Epithelial cell of esophagus (primary cell): ENCODE data around the gene GCNT4.

Experiments
- DNase-seq: peaks from one replicate; pipeline ENCODE4 v3.0.0; 2010; ENCODE audit warnings: low read depth
- H3K4me3 ChIP-seq: 2 replicates; pipeline ENCODE4 v1.5.1; 2011; ENCODE audit warnings: mild to moderate bottlenecking, low read length, control low read depth
- TF ChIP-seq, protein P1 (sequence below): IDR thresholded peaks from 2 replicates; pipeline ENCODE4 v1.5.1; 2011; ENCODE audit warnings: low read depth, mild to moderate bottlenecking, low read length, control low read depth, inconsistent platforms; ENCODE audit not compliant: insufficient read depth; ENCODE audit errors: missing control alignments

Gene GCNT4

DNA sequence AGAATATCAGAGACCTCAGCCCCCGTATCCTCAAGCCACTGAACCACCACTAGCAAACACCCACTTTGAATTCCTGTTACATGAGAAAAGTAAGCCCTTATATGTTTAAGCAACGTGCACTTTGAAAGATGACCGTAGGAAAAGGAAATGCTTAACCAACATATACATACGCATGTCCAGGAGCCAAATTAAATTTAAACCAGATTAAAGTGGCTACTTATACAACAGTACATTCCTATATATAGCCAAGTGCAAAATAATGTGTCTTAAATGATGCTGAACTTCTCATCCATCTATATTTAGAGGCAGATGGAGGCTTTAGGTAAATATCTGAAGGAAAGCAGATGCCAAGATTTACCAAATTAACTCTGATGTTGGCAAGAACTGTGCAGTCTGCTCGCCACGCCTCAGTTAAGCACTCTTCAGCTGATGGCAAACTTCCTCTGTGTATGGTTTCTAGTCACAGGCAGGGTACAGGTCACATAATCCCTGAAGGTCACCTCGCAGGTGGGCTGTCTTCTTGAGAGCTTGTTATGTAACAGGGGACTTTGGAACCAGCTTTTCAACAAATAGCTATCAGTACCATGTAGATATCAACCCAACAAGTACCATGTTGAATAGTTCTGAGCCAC lies 8.6 kb downstream of the GCNT4 start:
- DNase-seq: no peak
- TF ChIP-seq, protein P1, sequence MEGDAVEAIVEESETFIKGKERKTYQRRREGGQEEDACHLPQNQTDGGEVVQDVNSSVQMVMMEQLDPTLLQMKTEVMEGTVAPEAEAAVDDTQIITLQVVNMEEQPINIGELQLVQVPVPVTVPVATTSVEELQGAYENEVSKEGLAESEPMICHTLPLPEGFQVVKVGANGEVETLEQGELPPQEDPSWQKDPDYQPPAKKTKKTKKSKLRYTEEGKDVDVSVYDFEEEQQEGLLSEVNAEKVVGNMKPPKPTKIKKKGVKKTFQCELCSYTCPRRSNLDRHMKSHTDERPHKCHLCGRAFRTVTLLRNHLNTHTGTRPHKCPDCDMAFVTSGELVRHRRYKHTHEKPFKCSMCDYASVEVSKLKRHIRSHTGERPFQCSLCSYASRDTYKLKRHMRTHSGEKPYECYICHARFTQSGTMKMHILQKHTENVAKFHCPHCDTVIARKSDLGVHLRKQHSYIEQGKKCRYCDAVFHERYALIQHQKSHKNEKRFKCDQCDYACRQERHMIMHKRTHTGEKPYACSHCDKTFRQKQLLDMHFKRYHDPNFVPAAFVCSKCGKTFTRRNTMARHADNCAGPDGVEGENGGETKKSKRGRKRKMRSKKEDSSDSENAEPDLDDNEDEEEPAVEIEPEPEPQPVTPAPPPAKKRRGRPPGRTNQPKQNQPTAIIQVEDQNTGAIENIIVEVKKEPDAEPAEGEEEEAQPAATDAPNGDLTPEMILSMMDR: no peak
- H3K4me3 ChIP-seq: no peak overlapping the region

DNA sequence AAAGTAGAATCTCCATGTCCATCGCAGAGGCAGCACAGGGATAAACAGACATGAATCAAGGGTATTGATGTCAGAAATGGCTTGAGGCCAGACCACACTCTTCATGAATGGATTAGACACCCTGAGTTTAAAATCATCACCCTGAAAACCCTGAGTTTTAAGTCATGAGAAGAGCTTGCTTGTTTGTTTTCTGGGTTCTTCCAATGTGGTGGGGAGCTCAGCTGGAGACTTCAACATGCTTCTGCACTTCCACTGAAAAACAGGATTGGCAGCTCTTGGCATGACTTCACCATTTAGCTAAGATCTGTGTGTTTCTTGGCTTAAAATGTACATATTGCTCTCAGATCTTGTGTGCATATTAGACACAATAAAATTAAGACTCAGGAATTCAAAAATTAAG lies 9.8 kb downstream of the GCNT4 start:
- TF ChIP-seq, protein P1: no peak
- H3K4me3 ChIP-seq: no peak overlapping the region
- peak; percentile 85 for DNase-seq

DNA sequence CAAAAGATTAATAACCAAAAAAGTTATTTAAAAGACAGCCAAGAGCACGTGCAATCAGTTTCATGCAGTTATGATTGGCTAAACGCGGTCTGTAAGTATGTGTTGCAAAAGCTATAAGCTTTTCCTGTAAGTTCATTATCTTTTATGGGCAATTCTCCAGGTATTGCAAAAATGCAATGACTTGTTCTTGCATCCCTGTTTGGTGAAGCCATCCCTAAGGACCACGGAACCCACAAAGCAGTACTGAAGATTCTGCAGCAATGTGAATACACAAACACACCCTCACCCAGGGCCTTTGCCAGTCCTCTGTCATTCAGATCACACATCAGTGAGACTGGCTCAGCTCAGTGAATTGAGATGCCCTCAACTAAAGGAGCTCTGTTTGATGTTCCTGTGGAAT lies 11.4 kb downstream of the GCNT4 start:
- peak; percentile 46 for DNase-seq
- TF ChIP-seq, protein P1: no peak
- no peak overlapping the region for H3K4me3 ChIP-seq

DNA sequence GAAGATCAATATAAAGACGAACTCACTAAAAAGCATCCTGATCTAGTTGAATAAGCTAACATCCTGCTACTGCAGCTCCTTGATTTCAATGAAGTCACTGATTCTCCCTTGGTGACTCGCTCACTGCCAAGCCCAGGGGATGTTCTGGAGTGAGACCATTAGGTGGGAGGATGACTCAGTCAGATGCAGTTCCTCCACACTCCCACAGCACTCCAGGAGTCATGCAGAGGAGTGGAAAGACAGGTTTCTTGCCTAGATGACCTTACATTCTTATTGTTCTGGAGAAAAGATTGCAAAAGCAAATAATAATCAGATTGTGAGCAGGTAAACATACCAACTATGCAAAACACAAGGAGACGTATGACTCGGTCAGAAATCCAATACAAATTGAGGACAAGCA lies 15.3 kb downstream of the GCNT4 start:
- DNase-seq: peak; percentile 100
- TF ChIP-seq, protein P1: peak; percentile 14
- no peak overlapping the region for H3K4me3 ChIP-seq

DNA sequence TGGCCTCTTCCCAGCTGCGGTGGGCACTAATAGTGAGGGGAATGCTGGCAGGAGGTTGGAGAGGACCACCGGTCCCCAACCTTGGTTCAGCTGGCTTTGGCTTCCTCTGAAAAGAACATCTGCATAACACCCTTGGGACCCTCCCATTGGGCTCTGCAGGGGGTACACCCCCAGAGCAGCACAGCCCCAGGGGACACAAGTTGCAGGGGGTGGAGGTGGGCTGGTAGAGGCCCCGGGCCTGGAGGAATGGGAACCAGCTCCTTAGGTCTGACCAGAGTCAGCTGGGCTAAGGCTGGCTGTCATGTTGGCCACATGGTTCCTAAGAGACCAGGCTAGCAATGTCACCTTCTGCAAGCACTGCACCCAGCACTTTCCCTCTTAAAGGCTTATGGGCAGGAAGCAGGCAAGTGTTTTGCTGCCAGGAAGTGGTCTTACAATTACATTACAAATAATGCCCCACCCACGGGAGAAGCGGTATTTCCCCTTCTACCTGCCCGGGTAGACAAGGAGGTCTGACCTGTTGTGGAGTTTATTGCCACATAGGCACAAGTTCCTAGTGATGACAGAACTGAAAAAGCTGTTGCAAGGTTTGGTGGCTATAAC lies 18.1 kb downstream of the GCNT4 start:
- TF ChIP-seq, protein P1: no peak
- peak; percentile 85 for DNase-seq
- no peak overlapping the region for H3K4me3 ChIP-seq

DNA sequence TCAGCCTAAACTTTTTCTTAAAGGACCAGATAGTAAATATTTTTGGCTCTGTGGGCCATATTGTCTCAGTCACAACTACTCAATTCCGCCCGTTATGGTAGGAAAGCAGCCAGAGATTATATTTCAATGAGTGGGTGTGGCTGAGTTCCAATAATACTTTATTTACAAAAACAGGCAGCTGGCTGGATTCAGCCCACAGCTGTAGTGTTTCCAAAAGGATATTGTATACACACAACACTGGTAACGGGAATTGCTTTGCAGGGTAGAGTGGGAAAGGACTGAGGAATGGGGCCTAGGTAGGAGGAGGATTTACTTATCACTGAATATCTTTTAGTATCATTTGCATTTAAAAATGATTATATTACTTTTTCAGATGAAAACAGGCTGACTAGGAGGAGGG lies 21.0 kb downstream of the GCNT4 start:
- DNase-seq: no peak
- no peak overlapping the region for H3K4me3 ChIP-seq
- TF ChIP-seq, protein P1: no peak

DNA sequence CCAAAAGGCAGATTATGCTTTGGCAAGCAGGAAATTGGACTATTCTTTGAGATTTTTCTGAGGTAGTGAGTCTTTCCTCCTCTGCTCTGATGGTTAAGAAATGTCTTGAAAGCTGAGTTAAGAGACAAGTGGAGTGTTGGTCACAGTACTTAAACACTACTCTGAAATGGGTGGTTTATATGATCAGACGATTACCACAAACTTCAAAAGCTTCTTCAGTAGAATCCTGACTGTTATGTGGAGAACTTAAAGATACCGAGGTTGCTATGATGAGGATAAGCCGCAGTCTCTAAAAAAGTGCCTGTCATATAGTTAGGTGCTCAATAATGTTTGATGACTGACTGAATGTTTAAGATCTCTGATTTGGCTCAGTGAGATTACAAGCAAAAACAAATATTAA lies 24.3 kb downstream of the GCNT4 start:
- TF ChIP-seq, protein P1: no peak
- H3K4me3 ChIP-seq: no peak overlapping the region

More for the DNA sequence above, 24.3 kb downstream of the GCNT4 start:
- no peak for DNase-seq
